Activated CD8-positive, alpha-beta memory T cell treated with anti-CD3 and anti-CD28 coated beads, Interleukin-2, amount 50 U/mL, for 24 hours (primary cell): ENCODE measurements around the gene SLC30A3.

Source experiments
- DNase-seq: peaks from one replicate; pipeline ENCODE4 v3.0.0-alpha.2; 2020; ENCODE audit errors: extremely low read depth

Gene SLC30A3

DNA sequence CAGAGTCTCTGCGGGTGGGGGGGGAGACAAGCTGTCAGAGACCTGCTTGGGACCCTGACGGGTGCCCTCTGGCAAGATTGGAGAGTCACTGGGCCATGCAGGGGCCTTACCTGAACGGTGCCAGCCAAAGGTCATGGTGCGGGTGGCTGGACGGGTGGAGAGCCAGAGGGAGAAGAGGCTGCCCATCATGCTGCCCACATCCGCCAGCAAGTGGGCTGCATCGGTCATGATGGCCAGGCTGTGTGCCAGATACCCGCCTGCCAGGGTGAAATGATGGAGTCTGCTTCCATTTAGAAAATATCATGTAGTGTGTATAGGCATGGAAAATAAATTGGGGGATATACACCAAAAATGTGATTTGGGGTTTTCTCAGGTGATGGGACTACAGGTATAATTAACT is 4.8 kb downstream of the SLC30A3 start:
- no peak for DNase-seq

DNA sequence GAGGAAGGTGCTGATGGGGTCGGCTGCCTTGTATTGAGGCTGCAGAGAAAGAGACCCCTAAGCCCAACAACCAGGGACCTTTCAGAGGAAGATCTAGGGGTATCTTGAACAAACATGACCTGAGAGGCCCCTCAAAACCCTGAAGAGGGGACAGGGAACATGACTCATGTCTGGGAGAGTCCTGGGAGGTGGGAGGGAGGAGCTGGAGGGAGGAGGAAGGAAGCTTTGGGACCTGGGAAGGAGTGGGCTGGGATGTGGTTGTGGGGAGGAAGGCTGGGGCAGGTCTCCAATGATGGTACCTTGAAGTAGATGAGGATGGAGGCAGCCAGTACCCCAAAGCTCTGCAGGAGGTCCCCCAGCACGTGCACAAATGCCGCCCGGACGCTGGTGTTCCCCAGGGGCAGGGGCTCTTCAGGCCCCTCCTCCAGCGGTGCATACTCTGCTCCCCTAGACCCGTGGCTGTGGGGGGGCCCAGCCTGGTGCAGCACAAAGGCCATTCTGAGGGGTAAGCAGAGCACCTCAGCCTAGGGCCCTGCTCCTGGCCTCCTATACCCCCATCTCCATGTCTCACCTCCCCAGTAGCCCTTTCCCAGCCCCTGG is 5.9 kb downstream of the SLC30A3 start:
- no peak for DNase-seq

DNA sequence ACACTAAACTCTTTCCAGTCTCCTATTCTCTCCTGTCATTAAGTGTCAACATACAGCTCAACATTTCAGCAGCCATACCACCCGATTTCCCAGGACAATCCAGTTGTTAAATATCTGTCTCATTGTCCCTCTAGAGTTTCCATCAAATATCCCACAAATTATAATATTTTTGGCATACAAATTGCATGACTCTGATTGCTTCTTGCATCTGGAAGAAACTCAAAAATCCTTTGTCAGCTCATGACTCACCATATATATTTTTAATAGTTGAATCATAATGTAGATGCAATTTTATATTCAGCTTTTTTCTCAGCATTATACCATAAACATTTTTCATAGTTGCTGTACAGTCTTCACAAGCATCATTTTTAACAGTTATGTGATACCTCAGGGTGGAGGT is 7.2 kb downstream of the SLC30A3 start:
- no peak for DNase-seq

DNA sequence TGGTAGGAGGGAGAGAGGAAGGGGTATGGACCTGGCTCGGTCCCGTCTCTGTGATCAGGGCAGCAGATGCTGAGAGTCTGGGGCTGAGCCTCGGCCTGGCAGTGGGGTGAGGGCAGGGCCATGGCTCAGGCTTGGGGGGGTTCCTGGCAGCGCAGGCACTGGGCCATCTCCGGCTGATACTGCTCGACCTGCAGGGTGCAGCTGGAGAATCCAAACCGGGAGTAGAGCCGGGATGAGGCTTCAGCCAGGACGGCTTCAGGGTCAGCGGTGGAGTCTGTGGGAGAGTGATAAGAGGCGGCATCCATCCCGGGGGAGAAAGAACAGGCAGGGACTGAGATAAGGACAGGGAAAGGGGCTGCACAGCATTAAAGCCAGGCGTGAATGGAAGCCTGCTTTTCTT is 7.7 kb downstream of the SLC30A3 start:
- no peak for DNase-seq

DNA sequence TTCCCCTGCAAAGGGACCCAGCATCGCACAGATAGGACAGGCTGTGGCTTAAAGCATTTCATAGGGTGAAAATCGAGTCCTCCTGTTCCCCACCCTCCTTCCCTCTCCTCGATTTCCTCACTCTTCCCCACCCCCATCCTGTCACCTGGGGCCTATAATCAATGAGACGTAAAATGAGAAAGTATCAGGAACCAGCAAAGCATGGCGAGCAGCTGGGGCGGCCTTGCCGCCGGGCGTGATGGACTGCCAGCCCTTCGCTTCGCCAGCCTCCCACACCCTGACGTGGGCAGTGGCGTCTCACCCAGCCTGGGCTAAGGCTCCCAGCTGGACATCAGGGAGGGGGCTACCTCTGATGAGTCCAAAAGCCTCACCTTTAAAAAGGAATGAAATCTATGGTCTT is 11.1 kb downstream of the SLC30A3 start:
- no peak for DNase-seq

DNA sequence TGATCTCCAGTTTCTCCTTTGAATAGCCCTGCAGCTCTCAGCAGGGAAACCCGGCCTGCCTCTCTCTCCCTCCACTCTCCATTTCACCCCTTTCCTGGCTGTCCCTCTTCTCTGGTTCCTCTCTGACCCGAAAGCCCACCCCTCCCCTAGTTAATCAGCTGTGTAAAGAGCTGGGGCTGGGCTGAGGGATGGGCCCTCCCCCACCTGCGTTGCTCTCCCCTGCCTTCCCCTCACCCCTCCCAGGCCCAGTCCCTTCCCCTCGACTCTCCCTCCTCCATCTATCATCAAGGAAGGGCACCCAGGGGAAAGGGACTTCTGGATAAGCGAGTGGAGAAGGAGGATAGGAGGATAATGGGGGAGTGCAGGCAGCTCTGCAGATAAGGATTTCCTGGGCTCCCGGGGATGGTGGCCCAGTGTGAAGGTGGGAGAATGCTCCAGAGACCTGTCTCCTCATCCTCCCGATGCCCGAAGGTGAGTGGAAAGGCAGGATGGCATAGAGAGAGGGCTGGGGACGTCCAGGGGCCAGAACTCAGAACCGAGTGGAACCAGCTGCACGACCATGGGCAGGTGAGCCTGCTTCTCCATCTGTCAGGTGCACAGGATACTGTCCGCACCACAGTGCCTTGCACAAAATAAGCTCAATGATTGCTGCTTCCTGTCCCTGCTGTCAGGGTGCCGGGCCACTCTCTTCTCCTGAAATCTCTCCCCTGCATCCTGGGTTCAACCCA is 12.0 kb downstream of the SLC30A3 start:
- no peak for DNase-seq

DNA sequence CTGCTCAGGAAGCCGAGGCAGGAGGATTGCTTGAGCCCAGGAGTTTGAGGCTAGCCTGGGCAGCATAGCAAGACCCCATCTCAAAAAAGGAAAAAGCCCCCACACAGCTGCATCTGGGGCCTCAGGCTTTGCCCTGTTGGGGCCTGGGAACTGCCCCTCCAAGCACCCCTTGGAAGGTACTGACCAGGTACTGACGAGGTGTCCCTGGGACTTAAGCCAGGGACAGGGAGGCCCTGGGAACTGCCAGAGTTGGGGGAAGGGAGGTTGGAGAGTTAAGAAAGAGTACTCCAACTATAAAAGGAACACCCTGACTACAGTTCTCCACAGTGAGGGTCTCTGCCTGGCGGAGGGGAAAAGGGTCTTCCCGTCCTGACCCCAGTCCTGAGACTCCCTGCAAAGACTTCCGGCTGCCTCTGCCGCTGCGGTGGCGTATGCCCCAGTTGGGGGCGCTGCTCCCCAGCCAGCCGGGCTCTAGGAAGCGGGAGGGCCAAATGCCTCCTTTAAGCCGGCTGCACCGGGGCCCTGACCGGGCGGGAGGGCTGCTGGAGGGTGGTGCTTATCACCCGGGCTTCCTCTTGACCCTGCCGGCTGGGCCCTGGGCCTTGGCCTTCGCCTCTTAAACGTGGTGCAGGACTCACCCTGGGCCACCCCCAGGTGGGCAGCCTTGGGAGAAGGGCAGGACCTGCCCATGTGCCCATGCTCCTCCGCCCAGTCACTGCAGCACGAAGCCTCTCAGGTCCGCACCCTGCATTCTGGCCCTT is 12.8 kb downstream of the SLC30A3 start:
- DNase-seq = no peak

DNA sequence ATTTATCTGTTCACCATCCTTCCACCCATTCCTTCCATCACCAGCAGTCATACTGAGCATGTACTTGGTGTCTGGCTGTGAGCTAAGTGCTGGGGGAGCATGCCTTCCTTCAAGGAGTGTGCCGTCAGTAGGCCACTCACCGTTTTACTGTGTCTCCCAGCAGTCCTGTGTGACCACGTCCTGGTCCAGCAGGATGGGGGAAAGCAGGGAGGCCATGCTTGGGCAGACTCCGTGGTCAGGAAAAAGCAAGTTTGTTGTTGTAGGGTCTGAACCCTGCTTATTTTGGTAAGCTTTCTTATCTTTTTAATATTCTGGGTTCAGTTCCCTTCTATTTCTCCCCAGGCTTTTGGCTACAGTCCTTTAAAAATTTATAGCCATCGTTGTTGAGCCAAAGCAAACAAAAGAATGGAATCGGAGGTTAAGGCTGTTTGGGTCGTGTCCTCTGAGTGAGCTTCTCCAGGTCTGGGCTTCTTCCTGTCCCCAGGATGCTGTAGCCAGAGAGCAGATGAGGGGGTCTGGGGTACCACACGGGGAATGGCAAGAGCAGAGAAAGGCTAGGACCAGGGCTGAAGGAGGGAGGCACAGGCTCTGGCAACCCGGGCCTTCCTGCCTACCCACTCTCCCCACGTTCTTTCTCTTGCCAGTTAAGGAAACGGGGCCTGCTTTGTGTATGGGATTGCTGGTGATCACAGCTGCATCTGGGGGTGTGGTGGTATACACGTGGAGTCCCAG is 13.5 kb downstream of the SLC30A3 start:
- no peak for DNase-seq

DNA sequence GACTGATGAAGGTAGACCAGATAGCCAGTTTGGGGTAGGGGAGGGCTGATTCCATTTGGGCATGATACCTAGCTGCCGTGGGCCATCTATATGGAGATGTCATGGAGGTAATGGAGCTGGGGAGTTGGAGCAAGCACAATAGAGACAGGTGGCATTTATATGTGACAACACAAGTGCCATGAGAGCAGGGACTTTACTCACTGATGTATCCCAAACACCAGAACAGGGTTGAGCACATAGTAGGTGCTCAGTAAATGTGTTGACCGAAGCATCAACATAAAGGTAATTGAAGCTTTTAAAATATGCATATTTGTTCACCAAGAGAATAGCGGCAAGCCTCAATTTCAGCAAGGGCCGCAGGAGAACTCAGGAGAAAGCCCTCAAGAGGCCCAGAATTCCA is 15.0 kb downstream of the SLC30A3 start:
- DNase-seq = no peak

DNA sequence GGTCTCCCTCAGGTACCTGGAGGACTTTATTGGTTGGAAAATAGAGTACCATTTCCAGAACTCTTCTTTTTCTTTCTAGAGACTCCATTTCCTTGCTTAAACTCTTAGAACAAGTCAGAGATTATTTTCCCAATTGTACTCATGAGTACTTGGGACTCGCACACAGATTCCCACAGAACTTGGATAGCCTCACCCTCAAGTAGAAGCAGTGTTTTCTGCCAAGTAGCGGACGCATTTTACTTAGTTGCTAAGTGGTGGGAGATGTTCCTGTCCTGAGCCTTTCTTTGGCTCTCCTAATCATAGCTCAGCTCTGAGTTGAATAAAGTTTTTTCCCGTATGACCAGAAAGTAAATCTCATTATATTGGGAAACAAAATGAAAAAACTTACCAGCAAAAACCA is 17.2 kb downstream of the SLC30A3 start:
- no peak for DNase-seq

DNA sequence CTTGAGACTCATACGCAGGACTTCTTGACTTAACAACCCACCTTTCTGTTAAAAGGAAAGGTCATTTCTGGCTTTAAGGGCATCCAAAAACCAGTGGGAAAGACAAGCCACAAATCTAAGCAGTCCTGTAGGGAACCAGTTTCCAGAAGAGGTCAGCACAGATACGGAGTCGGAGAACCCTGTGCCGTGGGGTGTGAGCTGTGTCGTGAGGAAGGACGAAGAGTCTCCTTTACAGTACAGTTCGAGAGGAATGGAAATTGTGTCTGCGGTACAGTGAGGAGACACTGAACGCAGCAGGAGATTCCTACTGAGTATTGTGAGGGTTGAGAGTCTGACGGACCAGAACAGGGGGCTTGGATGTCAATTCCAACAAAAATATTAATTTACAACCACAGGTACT is 17.7 kb downstream of the SLC30A3 start:
- DNase-seq = no peak

DNA sequence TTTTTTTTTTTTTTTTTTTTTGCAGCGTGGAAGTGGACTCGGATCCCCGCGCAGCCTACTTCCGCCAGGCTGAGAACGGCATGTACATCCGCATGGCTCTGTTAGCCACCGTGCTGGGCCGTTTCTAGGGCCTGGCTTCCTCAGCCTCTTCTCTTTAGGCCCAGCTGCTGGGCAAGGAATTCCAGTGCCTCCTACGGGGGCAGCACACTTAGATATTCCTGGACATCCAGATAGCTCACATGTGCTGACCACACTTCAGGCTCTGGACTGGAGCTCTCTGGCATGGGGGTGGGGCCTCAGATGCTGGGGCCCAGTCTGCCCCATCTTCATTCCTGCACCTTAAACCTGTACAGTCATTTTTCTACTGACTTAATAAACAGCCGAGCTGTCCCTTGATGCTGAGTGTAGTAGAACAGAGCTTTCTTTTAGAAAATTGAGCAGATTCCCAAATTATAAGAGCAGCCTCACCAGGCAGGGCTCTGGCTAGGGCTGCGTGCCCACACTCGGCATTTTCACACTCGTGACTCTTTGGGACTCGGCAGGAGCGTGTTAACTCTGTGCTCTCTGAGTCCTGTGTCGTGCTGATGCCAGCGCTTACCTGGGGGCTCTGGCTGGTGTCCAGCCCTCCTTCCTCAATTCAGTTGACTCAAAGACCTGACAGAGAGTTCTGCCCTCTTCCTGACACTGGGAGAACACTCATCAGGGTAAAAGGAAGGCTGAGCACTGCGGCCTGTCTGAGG is 19.3 kb downstream of the SLC30A3 start:
- no peak for DNase-seq

DNA sequence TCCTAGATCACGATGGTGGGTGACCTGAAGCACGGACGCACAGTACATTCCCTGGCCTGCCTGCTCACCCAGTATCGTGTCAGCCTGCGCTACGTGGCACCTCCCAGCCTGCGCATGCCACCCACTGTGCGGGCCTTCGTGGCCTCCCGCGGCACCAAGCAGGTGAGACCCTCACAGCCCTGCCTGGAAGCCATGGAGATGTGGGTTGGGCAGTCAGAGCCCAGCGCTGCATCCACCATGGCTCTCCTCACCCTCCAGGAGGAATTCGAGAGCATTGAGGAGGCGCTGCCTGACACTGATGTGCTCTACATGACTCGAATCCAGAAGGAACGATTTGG is 20.3 kb downstream of the SLC30A3 start:
- no peak for DNase-seq

DNA sequence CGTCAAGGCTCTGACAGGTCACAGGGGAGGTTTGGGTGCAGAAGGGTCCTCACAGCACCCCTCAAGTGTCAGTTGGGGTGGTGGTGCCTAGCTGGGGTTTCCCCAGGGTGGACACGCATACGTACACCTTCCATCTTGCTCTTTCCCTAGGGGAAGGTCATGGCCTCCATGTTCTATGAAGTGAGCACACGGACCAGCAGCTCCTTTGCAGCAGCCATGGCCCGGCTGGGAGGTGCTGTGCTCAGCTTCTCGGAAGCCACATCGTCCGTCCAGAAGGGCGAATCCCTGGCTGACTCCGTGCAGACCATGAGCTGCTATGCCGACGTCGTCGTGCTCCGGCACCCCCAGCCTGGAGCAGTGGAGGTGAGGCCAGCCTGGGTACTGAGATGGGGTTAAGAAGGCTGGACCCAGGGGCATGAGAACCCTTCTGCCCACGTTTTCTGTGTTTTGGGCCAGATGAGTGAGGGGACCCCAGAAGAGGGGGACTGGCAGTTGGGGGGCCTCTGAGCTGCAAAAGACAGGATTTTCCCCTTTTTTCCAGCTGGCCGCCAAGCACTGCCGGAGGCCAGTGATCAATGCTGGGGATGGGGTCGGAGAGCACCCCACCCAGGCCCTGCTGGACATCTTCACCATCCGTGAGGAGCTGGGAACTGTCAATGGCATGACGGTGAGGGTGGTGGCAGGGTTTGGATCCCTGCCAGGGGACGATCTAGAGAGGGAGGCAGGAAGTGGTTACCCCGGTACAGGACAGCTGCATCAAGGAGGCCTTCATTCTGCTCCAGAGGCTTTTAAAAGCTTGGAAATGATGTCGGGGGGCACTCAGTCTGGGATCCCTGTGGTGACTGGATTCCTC is 20.9 kb downstream of the SLC30A3 start:
- DNase-seq = no peak

DNA sequence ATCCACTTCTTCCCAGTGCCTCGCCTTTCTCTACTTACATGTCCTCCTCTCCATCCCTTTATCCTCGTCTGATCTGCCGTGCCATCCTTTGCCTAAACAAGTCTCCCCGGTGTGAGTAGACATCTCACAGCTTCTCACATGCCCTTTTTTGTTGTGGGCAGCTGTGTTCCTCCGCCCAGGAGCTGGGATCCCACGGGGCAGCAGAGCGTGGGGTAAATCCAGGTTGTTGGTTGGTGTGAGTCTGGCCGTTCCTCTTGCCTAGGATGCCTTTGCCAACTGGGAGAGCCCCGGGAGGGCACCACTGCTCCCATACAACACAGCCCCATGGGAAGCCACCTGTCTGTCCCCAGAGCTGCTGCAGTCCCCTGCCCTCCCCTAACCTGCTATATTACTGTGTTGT is 22.4 kb downstream of the SLC30A3 start:
- DNase-seq = no peak

DNA sequence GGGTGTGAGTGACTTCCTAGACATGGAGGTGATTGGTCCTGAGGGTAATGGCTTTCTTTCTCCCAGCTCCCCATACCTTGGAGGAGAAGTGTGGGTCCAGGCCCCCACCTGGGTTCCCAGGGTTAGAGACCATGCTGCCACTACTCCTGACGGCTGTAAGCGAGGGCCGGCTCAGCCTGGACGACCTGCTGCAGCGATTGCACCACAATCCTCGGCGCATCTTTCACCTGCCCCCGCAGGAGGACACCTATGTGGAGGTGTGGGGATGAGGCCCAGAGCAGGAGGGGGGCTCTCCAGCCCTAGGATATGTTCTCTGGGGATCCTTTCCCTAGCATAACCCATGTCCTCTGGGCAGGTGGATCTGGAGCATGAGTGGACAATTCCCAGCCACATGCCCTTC is 23.9 kb downstream of the SLC30A3 start:
- no peak for DNase-seq

DNA sequence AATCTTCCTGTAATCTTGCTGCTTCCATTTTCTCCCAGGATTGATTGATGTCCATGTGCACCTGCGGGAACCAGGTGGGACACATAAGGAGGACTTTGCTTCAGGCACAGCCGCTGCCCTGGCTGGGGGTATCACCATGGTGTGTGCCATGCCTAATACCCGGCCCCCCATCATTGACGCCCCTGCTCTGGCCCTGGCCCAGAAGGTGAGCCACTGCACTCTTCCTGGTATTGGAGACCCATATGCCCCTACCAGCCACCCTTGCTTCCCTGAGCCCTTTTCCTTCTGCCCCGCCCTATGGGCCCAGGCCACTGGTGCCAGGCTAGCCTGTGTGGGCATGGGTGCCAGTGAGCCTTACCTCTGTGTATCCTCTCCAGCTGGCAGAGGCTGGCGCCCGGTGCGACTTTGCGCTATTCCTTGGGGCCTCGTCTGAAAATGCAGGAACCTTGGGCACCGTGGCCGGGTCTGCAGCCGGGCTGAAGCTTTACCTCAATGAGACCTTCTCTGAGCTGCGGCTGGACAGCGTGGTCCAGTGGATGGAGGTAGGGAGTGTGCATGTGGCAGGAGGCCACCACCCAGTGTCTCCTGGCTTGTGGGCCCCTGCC is 25.4 kb downstream of the SLC30A3 start:
- DNase-seq = no peak

DNA sequence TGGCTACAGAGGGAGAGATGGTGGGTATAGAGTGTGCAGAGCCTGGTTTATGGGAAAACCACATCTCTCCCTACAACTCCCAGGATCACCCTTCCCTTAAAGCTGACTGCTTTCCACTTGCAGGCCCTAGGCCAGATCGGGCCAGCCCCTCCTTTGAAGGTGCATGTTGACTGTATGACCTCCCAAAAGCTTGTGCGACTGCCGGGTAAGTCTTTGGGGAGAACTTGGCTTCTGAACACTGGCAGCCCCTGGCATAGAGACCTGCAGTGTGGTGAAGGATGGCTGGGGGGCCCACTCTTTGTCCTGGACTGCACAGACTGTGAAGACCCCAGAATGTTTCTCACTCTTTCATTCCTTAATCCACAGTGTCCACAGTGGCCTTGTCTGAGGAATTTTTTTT is 26.2 kb downstream of the SLC30A3 start:
- DNase-seq = no peak

DNA sequence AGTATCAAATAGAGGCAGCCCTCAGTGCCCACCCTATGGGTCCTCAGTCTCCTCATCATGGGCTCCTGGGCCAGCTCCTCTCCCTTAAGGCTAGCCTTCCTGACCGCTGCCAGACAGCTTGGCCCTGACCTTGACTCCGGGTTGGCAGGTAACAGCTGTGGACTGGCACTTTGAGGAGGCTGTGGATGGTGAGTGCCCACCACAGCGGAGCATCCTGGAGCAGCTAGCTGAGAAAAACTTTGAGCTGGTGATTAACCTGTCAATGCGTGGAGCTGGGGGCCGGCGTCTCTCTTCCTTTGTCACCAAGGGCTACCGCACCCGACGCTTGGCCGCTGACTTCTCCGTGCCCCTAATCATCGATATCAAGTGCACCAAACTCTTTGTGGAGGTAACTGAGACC is 26.7 kb downstream of the SLC30A3 start:
- no peak for DNase-seq

DNA sequence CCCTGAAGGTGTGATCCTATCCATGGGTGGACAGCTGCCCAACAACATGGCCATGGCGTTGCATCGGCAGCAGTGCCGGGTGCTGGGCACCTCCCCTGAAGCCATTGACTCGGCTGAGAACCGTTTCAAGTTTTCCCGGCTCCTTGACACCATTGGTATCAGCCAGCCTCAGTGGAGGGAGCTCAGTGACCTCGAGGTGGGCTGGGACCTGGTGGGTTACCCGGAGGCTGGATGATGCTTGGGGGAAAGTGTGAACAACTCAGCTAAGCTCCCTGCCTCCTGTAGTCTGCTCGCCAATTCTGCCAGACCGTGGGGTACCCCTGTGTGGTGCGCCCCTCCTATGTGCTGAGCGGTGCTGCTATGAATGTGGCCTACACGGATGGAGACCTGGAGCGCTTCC is 29.5 kb downstream of the SLC30A3 start:
- no peak for DNase-seq

DNA sequence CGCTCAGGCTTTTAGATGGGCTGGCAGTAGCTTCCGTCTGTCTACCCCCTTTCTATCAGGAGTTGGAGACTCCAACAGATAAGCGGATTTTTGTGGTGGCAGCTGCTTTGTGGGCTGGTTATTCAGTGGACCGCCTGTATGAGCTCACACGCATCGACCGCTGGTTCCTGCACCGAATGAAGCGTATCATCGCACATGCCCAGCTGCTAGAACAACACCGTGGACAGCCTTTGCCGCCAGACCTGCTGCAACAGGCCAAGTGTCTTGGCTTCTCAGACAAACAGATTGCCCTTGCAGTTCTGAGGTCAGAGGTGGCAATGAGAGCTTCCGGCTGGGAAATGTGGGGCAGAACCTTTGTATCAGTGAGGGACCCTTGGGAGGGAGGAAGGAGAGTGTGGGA is 30.9 kb downstream of the SLC30A3 start:
- no peak for DNase-seq
